Measurements from ENCODE around the gene SPRYD3. TPM values are rescaled to one million over a fixed set of nuclear protein-coding genes. Genes with fewer than 3 reads are reported as not detected.

The SPRYD3 gene
- total RNA-seq, 1 experiment from 2014 or later = 18.5 TPM

- DNase-seq (no peak), ATAC-seq (no peak)
- H3K27ac ChIP-seq (ENCODE audit: low read length) = no peak overlapping the region
- intact Hi-C loops (cut with micrococcal nuclease) = no loop called here
- H2AFZ ChIP-seq (ENCODE audit: low read length) = no peak overlapping the region
- TF ChIP-seq EZH2phosphoT487 (IDR thresholded peaks at IDR 0.05; ENCODE audit: borderline replicate concordance, low read length) (no peak), CTCF (conservative IDR thresholded peaks at IDR 0.05; ENCODE audit: low read depth, low read length) (no peak), EZH2 (IDR thresholded peaks at IDR 0.05; ENCODE audit: low read length, unreplicated experiment) (no peak)
- H3K79me2 ChIP-seq (ENCODE audit: low read length) = peaks cover 20% of the 10 kb centered on the region
- H3K27me3 ChIP-seq (ENCODE audit: low read length) = no peaks in the 10 kb centered on the region
- CTCF ChIA-PET = no interaction called here
- no TSS peak for BruUV-seq (replicated peaks)
- no peaks in the 10 kb centered on the region for H3K9me2 ChIP-seq (replicated peaks; ENCODE audit: low read length)
- H3K36me3 ChIP-seq (ENCODE audit: low read depth, low read length) = peaks cover 5% of the 10 kb centered on the region
- no peaks in the 10 kb centered on the region for H3K9me3 ChIP-seq (ENCODE audit: low read length)
- H3F3A ChIP-seq (ENCODE audit: low read length, unreplicated experiment) = no peaks in the 10 kb centered on the region
- no peak overlapping the region for H3K9ac ChIP-seq (ENCODE audit: low read length)
- H4K20me1 ChIP-seq (ENCODE audit: low read length) = no peaks in the 10 kb centered on the region
- POLR2A ChIA-PET (ENCODE audit: unreplicated experiment) = no interaction called here
- H3K4me1 ChIP-seq (ENCODE audit: insufficient read depth, low read length) = peaks cover 16% of the 10 kb centered on the region
- no peak overlapping the region for H3K4me2 ChIP-seq (ENCODE audit: low read length)
- H3K4me3 ChIP-seq (ENCODE audit: low read length) = no peak overlapping the region
These were observed 2.2 kb downstream of the SPRYD3 start for GRCh38 chr12:53077030-53077429.

- ChIA-PET POLR2A (ENCODE audit: unreplicated experiment) (no interaction called here), CTCF (no interaction called here)
- Histone ChIP-seq H3K4me1 (ENCODE audit: insufficient read depth, low read length) (peaks cover 16% of the 10 kb centered on the region), H3K79me2 (ENCODE audit: low read length) (peaks cover 20% of the 10 kb centered on the region), H3K27me3 (ENCODE audit: low read length) (no peaks in the 10 kb centered on the region), H2AFZ (ENCODE audit: low read length) (no peak overlapping the region), H3K36me3 (ENCODE audit: low read depth, low read length) (peaks cover 5% of the 10 kb centered on the region), H3K4me2 (ENCODE audit: low read length) (no peak overlapping the region), H3K27ac (ENCODE audit: low read length) (no peak overlapping the region), H3F3A (ENCODE audit: low read length, unreplicated experiment) (no peaks in the 10 kb centered on the region), H3K9ac (ENCODE audit: low read length) (no peak overlapping the region), H3K9me2 (replicated peaks; ENCODE audit: low read length) (no peaks in the 10 kb centered on the region), H3K4me3 (ENCODE audit: low read length) (no peak overlapping the region), H4K20me1 (ENCODE audit: low read length) (no peaks in the 10 kb centered on the region), H3K9me3 (ENCODE audit: low read length) (no peaks in the 10 kb centered on the region)
- no peak for ATAC-seq
- TF ChIP-seq EZH2 (IDR thresholded peaks at IDR 0.05; ENCODE audit: low read length, unreplicated experiment) (no peak), EZH2phosphoT487 (IDR thresholded peaks at IDR 0.05; ENCODE audit: borderline replicate concordance, low read length) (no peak), CTCF (conservative IDR thresholded peaks at IDR 0.05; ENCODE audit: low read depth, low read length) (no peak)
- BruUV-seq (replicated peaks) = no TSS peak
- no peak for DNase-seq
- intact Hi-C loops (cut with micrococcal nuclease) = no loop called here
These were observed 2.7 kb downstream of the SPRYD3 start for GRCh38 chr12:53076461-53076860.

- ChIA-PET CTCF (no interaction called here), POLR2A (ENCODE audit: unreplicated experiment) (no interaction called here)
- Histone ChIP-seq H3K9ac (ENCODE audit: low read length) (no peak overlapping the region), H3K79me2 (ENCODE audit: low read length) (peaks cover 20% of the 10 kb centered on the region), H3K4me1 (ENCODE audit: insufficient read depth, low read length) (peaks cover 11% of the 10 kb centered on the region), H3K4me3 (ENCODE audit: low read length) (no peak overlapping the region), H3K36me3 (ENCODE audit: low read depth, low read length) (peaks cover 5% of the 10 kb centered on the region), H3K9me3 (ENCODE audit: low read length) (no peaks in the 10 kb centered on the region), H3K9me2 (replicated peaks; ENCODE audit: low read length) (no peaks in the 10 kb centered on the region), H3K27ac (ENCODE audit: low read length) (no peak overlapping the region), H3F3A (ENCODE audit: low read length, unreplicated experiment) (no peaks in the 10 kb centered on the region), H4K20me1 (ENCODE audit: low read length) (no peaks in the 10 kb centered on the region), H3K4me2 (ENCODE audit: low read length) (no peak overlapping the region), H3K27me3 (ENCODE audit: low read length) (no peaks in the 10 kb centered on the region), H2AFZ (ENCODE audit: low read length) (no peak overlapping the region)
- BruUV-seq (replicated peaks) = no TSS peak
- ATAC-seq (no peak), DNase-seq (no peak)
- no peak for TF ChIP-seq CTCF (conservative IDR thresholded peaks at IDR 0.05; ENCODE audit: low read depth, low read length)
- TF ChIP-seq EZH2phosphoT487 (IDR thresholded peaks at IDR 0.05; ENCODE audit: borderline replicate concordance, low read length) = no peak
- TF ChIP-seq EZH2 (IDR thresholded peaks at IDR 0.05; ENCODE audit: low read length, unreplicated experiment) = no peak
- intact Hi-C loops (cut with micrococcal nuclease) = no loop called here
These were observed 4.2 kb downstream of the SPRYD3 start for GRCh38 chr12:53074999-53075370.

Data from PC-3 (cell line).